Frontal cortex (tissue), 4 donors: ENCODE results near the gene HTRA1. TPM values are rescaled to one million over a fixed set of nuclear protein-coding genes. Genes with fewer than 3 reads are reported as not detected.

ENCODE experiments used
- DNase-seq, 2 donors: peaks; one replicate each; pipeline ENCODE4 v3.0.0; 2012; ENCODE audit warnings: low spot score in 2 of 2
- FAIRE-seq: peaks from 2 replicates; lab custom pipeline; 2012; peaks lifted over from hg19 to GRCh38; lab: Jason Lieb, UNC
- total RNA-seq: library from RNA; depleted of rRNA; stranded (reverse); fragments of >200 nt; gene quantifications from one replicate; pipeline ENCODE4 v1.2.3, GENCODE V29; 2014
- donor health status: control.
- donor health status: control.
- donor health status: control.

HTRA1 gene
- total RNA-seq, 1 donor from 2014 or later: 41.2 TPM

DNA sequence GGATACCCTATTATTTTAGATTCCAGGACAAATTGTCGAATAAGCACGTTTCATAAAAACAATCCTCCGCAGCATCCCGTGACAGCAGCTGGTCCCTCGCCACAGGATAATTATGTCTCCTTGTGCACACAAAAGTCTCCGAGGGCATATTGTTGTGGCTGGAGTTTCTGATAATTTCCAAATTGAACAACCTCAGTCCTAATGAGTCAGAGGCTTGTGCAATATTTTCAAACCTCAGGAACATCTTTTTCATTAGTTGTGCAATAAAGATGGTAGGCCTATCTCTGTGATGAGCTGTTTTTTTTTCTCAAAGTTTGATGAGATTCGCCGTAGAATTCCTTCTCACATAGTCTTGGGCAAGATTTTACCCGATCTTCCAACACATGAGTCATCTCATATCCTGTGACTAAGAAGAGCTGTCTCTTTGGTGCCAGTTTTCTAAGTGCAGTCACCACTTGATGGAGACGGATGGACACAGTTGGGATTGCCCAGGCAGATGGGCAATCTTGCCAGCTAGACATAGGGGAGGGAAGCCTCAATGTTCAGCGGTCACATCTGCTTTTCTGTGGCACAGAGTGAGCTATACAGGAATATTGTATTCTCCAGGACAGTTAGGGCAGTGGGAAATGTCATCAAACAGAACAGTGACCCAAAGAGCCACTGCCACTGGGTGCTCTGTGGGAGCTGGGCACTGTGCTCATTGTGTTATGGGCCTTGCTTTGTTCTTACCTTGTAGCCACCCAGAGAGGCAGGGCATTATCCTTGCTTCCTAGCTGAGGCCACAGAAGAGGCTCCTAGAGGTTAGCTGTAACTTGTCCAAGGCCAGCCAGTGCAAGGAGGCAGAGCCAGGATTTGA, 7.8 kb downstream of the HTRA1 start:
- FAIRE-seq (no peak), DNase-seq (no peak)

DNA sequence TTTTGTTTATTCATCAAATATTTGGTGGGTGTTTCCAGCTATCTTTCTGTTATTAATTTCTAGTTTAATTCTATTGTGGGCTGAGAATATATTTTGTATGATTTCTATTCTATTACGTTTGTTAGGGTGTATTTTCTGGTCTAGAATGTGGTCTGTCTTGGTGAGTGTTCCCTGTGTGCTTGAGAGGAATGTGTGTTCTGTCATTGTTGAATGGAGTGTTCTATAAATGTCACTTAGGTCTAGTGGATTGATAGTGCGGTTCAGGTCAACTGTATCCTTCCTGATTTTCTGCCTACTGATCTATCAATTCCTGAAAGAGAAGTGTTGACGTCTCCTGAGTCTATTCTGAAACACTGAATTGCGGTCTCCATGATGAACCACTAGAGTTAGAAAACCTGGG, 8.5 kb downstream of the HTRA1 start:
- FAIRE-seq (no peak), DNase-seq (no peak)

GRCh38 chr10:122471531-122472177, 10.3 kb downstream of the HTRA1 start:
- DNase-seq (no peak), FAIRE-seq (no peak)

- no peak for FAIRE-seq
- DNase-seq: no peak
These were observed 11.8 kb downstream of the HTRA1 start for GRCh38 chr10:122473116-122473515.

DNA sequence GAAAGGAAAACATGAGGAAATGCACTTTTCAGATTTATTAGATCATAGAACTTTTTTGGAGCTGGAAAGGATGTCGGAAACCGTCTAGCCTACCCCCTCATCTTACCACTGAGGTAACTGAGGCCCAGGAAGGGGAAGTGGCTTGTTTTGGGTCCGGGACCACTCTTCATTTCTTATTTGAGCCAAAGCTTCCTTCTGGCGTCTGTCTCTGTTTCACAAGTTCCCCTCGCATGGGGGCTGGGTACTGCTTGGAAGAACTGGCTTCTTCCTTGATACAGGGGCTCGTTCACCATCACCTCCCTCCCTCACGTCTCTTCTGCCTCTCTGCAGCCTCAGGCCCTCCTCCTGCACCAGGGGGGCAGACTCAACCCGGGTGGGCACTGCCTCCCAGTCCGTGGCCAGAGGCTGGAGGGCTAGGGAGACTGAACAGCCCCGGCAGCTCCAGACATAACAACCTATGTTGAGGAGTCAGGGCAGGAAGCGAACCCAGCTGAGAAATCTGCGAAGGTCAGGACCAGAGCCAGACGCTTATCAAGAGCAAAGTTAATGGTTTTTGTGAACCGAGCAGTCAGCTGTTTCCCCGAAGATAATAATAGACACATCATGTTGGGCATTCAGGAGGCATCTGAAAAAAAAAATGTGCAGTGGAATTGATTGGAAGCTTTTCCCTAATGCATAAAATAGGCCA, 12.9 kb downstream of the HTRA1 start:
- no peak for DNase-seq
- no peak for FAIRE-seq

- DNase-seq (no peak), FAIRE-seq (no peak)
These were observed 13.7 kb downstream of the HTRA1 start for GRCh38 chr10:122475100-122475499.

DNA sequence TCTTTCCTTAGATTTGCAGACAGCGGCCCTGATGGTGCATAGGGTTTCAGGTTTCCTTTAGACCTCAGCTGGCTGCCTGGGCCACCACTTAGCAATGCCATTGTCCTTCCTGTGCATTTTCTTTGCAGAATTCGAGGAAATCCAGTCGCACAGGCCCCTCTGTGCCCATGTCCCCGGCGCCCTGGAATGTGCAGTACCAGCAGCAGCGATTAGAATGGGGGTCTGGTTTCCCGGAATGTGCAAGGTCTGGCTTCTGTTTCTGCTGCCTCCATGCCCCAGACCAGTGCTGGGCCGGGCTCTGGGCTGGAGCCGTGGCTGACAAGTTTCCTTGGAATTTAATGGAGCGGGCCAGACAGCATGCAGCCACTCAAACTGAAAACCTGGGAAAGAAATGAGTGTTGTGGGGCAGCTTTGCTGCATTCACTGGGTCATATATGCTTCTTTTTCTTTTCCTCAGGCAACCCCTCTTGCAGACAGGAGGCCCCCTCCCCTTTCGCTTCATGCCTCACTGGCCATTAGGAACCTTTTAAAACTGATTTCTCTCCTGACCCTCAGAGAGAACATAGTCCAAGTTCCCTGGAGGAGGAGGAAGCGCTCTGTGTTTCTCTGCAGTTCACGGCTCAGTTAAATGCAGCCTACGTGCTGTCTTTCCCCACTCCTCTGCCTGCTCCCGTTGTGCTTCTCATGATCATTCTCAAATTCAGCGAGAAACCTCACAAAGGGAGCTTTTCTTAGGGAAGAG, 14.4 kb downstream of the HTRA1 start:
- no peak for DNase-seq
- no peak for FAIRE-seq

- FAIRE-seq: no peak
- DNase-seq: no peak
These were observed 15.0 kb downstream of the HTRA1 start for GRCh38 chr10:122476333-122476695.

DNA sequence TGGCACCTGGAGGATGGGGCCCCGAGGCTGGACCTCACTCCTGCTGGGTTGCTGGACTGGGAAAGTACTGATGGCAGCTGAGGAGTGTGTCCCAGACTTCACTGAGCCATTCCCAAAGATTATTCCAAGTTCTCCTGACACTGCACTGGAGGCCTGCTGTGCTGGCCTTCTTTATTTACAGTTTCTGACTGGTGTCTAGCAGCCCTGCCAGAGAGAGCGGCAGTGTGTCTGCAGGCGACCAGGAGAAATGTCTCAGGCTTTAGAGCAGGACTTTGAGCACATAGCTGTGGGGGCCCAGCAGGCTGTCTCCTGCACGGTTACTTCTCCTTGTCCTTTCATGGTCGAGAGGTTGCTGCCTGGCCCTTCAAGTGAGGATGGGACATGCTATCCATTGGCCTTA, 16.1 kb downstream of the HTRA1 start:
- DNase-seq (no peak), FAIRE-seq (no peak)

DNA sequence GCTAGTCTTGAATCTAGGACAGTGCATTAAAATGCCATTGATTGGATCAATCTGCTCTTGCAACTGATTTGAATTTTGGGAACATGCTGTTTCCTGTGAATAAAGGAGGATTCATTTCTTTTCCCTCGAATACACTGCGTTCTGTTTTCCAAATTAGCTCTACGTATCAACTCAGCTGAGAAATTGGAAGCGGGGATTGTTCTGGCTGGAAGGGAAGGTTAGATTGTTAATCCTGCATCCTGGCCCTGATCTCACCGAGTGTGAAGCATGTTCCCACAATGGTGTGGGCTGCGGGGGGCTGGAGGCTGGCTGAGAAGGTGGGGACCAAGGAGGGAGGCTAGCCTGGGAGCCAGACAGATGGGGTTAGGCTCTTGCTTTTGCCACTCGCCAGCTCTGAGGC, 17.6 kb downstream of the HTRA1 start:
- DNase-seq: no peak

GRCh38 chr10:122480146-122480833, 18.9 kb downstream of the HTRA1 start:
- FAIRE-seq: no peak

More for the DNA sequence above, 17.6 kb downstream of the HTRA1 start:
- FAIRE-seq: no peak

DNA sequence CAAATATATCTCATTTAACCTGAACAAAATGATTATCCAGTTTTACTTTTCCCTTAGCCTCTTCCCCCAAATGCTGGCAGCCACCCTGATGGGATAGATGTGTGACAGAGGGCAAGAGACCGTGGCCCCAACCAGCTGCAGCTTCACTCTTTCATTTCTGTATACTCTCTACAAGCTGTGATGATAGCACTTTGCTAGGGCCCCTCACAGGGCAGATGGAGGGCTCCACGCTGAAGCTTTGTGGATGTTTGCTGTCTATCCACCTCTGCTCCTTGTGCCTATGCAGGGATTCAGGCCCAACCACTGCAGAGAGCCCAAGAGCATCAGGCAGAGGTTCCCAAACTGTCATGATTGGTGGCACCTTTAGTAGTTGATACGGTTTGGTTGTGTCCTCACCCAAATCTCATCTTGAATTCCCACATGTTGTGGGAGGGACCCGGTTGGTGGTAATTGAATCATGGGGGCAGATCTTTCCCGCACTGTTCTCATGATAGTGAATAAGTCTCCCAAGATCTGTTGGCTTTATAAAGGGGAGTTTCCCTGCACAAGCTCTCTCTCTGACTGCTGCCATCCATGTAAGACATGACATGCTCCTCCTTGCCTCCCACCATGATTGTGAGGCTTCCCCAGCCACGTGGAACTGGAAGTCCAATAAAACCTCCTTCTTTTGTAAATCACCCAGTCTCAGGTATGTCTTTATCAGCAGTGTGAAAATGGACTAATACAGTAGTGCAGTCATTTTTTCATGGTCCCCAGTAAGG, 20.1 kb downstream of the HTRA1 start:
- FAIRE-seq (no peak), DNase-seq (no peak)

More at GRCh38 chr10:122480146-122480833, 18.9 kb downstream of the HTRA1 start:
- DNase-seq: no peak

DNA sequence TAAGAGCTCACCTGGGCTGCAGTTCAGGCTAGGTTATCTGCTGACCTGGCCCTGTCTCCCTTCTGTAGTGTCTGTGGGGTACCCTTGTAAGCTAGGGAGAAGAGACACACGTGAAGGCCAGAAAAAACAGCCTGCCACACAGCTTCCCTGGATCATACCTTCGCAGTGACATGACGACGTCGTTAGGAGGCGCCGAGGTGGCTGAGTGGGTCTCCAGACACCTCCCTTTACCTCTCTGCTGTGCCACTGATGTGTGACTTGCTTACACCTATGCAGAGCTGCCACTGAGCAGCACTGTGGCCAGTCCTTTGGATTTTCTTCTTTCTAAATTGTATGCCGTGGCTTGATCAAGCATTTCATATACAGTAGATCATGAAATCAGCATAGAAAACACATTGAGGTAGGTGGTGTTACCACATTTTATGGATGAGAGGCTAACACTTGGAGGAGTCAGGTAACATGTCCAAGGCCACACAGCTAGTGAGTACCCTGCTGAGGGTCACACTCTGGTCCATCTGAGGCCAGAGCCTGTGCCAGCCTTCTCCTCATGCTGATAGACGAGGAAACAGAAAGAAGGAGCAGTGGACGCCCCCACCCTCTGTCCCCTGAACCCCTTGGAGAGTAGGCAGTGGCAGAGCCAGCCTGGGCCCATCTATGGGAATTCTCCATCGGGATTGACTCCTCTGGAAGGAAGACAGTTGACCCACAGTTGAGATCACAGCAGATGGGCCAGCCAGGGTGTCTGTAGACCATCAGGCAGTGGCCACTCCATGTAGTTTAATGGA, 23.1 kb downstream of the HTRA1 start:
- DNase-seq: no peak
- no peak for FAIRE-seq

GRCh38 chr10:122485670-122486069, 24.3 kb downstream of the HTRA1 start:
- FAIRE-seq (no peak), DNase-seq (no peak)

GRCh38 chr10:122486406-122487080, 25.2 kb downstream of the HTRA1 start:
- FAIRE-seq (no peak), DNase-seq (no peak)

DNA sequence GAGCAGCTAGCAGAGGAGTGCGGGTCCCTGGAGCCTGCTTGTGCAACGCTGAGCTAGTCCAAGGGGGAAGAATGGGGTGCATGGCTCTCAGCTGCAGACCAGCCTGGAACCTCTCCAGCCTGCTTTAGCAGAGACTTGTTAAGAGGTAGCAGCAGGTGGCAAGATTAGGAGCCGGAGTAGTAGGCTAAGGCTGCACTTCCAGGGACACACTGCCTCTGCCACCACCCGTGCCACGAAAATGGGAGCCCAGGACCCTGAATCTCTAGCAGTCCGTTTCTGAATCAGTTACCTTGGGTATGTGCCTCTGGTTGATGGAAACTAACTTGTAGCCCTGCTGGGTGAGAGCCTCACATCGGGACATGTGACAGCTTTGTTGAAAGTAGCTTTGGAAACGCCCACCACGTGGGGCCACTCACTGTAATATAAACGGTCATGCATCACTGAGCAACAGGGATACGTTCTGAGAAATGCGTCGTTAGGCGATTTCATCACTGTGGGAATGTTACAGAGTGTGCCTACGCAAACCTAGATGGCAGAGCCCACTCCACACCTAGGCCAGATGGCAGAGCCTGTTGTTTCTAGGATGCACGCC, 25.9 kb downstream of the HTRA1 start:
- DNase-seq: no peak

GRCh38 chr10:122490268-122490667, 28.9 kb downstream of the HTRA1 start:
- DNase-seq (no peak), FAIRE-seq (no peak)

More for the DNA sequence above, 25.9 kb downstream of the HTRA1 start:
- FAIRE-seq: no peak
